ENCODE measurements around the gene TOMM5.
"Not testable (repeated sequence)": the region's sequence is repeated elsewhere in the genome, so short reads cannot be mapped to it uniquely, and the experiment has no call there.

The TOMM5 gene

GRCh38 chr9:37611014-37611413 is 18.6 kb upstream of the TOMM5 start:
- 90% methylated on average over 6 of the region's 6 CpGs for WGBS
- no peaks in the 10 kb centered on the region for H3K9me3 ChIP-seq (ENCODE audit: insufficient read depth, low read depth, low read length)
- H3K27me3 ChIP-seq (ENCODE audit: insufficient read depth, low read length), result no peaks in the 10 kb centered on the region
- H3K4me1 ChIP-seq (ENCODE audit: insufficient read depth, low read length), result no peaks in the 10 kb centered on the region
- H3K36me3 ChIP-seq (ENCODE audit: insufficient read depth, low read length), result no peaks in the 10 kb centered on the region
- no peak overlapping the region for H3K4me3 ChIP-seq (ENCODE audit: low read length)
- H3K9ac ChIP-seq (ENCODE audit: low read depth, low read length), result no peak overlapping the region
- no peak overlapping the region for H3K27ac ChIP-seq (ENCODE audit: low read depth, low read length)

GRCh38 chr9:37609735-37610397 is 17.5 kb upstream of the TOMM5 start:
- H3K4me3 ChIP-seq (ENCODE audit: low read length), result no peak overlapping the region
- WGBS, result 79% methylated on average over 6 of the region's 6 CpGs
- no peak overlapping the region for H3K9ac ChIP-seq (ENCODE audit: low read depth, low read length)
- H3K9me3 ChIP-seq (ENCODE audit: insufficient read depth, low read depth, low read length), result no peaks in the 10 kb centered on the region
- no peaks in the 10 kb centered on the region for H3K27me3 ChIP-seq (ENCODE audit: insufficient read depth, low read length)
- H3K4me1 ChIP-seq (ENCODE audit: insufficient read depth, low read length), result no peaks in the 10 kb centered on the region
- H3K36me3 ChIP-seq (ENCODE audit: insufficient read depth, low read length), result no peaks in the 10 kb centered on the region
- H3K27ac ChIP-seq (ENCODE audit: low read depth, low read length), result no peak overlapping the region

- H3K9ac ChIP-seq (ENCODE audit: low read depth, low read length), result no peak overlapping the region
- no peak overlapping the region for H3K27ac ChIP-seq (ENCODE audit: low read depth, low read length)
- H3K4me1 ChIP-seq (ENCODE audit: insufficient read depth, low read length), result no peaks in the 10 kb centered on the region
- no peaks in the 10 kb centered on the region for H3K9me3 ChIP-seq (ENCODE audit: insufficient read depth, low read depth, low read length)
- H3K36me3 ChIP-seq (ENCODE audit: insufficient read depth, low read length), result no peaks in the 10 kb centered on the region
- H3K4me3 ChIP-seq (ENCODE audit: low read length), result no peak overlapping the region
- no peaks in the 10 kb centered on the region for H3K27me3 ChIP-seq (ENCODE audit: insufficient read depth, low read length)
These were observed 15.9 kb upstream of the TOMM5 start for GRCh38 chr9:37608250-37608649.

GRCh38 chr9:37604296-37604695 is 11.9 kb upstream of the TOMM5 start:
- Histone ChIP-seq H3K9me3 (ENCODE audit: insufficient read depth, low read depth, low read length) (no peaks in the 10 kb centered on the region), H3K4me3 (ENCODE audit: low read length) (no peak overlapping the region), H3K27ac (ENCODE audit: low read depth, low read length) (no peak overlapping the region), H3K27me3 (ENCODE audit: insufficient read depth, low read length) (no peaks in the 10 kb centered on the region), H3K4me1 (ENCODE audit: insufficient read depth, low read length) (no peaks in the 10 kb centered on the region), H3K9ac (ENCODE audit: low read depth, low read length) (no peak overlapping the region), H3K36me3 (ENCODE audit: insufficient read depth, low read length) (no peaks in the 10 kb centered on the region)
- 86% methylated on average over 1 of the region's 1 CpG for WGBS

GRCh38 chr9:37602817-37603216 is 10.4 kb upstream of the TOMM5 start:
- H3K27me3 ChIP-seq (ENCODE audit: insufficient read depth, low read length), result no peaks in the 10 kb centered on the region
- H3K4me3 ChIP-seq (ENCODE audit: low read length), result no peak overlapping the region
- H3K27ac ChIP-seq (ENCODE audit: low read depth, low read length), result no peak overlapping the region
- no peak overlapping the region for H3K9ac ChIP-seq (ENCODE audit: low read depth, low read length)
- H3K36me3 ChIP-seq (ENCODE audit: insufficient read depth, low read length), result no peaks in the 10 kb centered on the region
- no peaks in the 10 kb centered on the region for H3K9me3 ChIP-seq (ENCODE audit: insufficient read depth, low read depth, low read length)
- 90% methylated on average over 5 of the region's 5 CpGs for WGBS
- no peaks in the 10 kb centered on the region for H3K4me1 ChIP-seq (ENCODE audit: insufficient read depth, low read length)

GRCh38 chr9:37602061-37602460 is 9.7 kb upstream of the TOMM5 start:
- H3K4me3 ChIP-seq (ENCODE audit: low read length); H3K9me3 ChIP-seq (ENCODE audit: insufficient read depth, low read depth, low read length); H3K36me3 ChIP-seq (ENCODE audit: insufficient read depth, low read length); H3K27ac ChIP-seq (ENCODE audit: low read depth, low read length); H3K9ac ChIP-seq (ENCODE audit: low read depth, low read length); H3K27me3 ChIP-seq (ENCODE audit: insufficient read depth, low read length); H3K4me1 ChIP-seq (ENCODE audit: insufficient read depth, low read length): not testable (repeated sequence)
- 90% methylated on average over 2 of the region's 4 CpGs for WGBS

- Histone ChIP-seq H3K4me3 (ENCODE audit: low read length) (no peak overlapping the region), H3K9me3 (ENCODE audit: insufficient read depth, low read depth, low read length) (no peaks in the 10 kb centered on the region), H3K4me1 (ENCODE audit: insufficient read depth, low read length) (no peaks in the 10 kb centered on the region), H3K36me3 (ENCODE audit: insufficient read depth, low read length) (no peaks in the 10 kb centered on the region), H3K27me3 (ENCODE audit: insufficient read depth, low read length) (peaks cover 33% of the 10 kb centered on the region), H3K27ac (ENCODE audit: low read depth, low read length) (no peak overlapping the region), H3K9ac (ENCODE audit: low read depth, low read length) (no peak overlapping the region)
- 81% methylated on average over 2 of the region's 2 CpGs for WGBS
These were observed 4.1 kb upstream of the TOMM5 start for GRCh38 chr9:37596504-37596903.

GRCh38 chr9:37593883-37594448 is 1.6 kb upstream of the TOMM5 start:
- Histone ChIP-seq H3K4me3 (ENCODE audit: low read length) (no peak overlapping the region), H3K27ac (ENCODE audit: low read depth, low read length) (no peak overlapping the region), H3K9ac (ENCODE audit: low read depth, low read length) (no peak overlapping the region), H3K4me1 (ENCODE audit: insufficient read depth, low read length) (peaks cover 5% of the 10 kb centered on the region), H3K27me3 (ENCODE audit: insufficient read depth, low read length) (peaks cover 33% of the 10 kb centered on the region), H3K9me3 (ENCODE audit: insufficient read depth, low read depth, low read length) (no peaks in the 10 kb centered on the region), H3K36me3 (ENCODE audit: insufficient read depth, low read length) (peaks cover 15% of the 10 kb centered on the region)
- 96% methylated on average over 6 of the region's 6 CpGs for WGBS

GRCh38 chr9:37587521-37587920 is 4.9 kb downstream of the TOMM5 start:
- WGBS, result 100% methylated on average over 4 of the region's 4 CpGs
- Histone ChIP-seq H3K9me3 (ENCODE audit: insufficient read depth, low read depth, low read length) (no peaks in the 10 kb centered on the region), H3K4me1 (ENCODE audit: insufficient read depth, low read length) (peaks cover 5% of the 10 kb centered on the region)

GRCh38 chr9:37583522-37584121 is 8.8 kb downstream of the TOMM5 start:
- Histone ChIP-seq H3K27me3 (ENCODE audit: insufficient read depth, low read length) (no peaks in the 10 kb centered on the region), H3K9me3 (ENCODE audit: insufficient read depth, low read depth, low read length) (no peaks in the 10 kb centered on the region), H3K4me3 (ENCODE audit: low read length) (no peak overlapping the region), H3K4me1 (ENCODE audit: insufficient read depth, low read length) (no peaks in the 10 kb centered on the region), H3K9ac (ENCODE audit: low read depth, low read length) (no peak overlapping the region), H3K27ac (ENCODE audit: low read depth, low read length) (no peak overlapping the region), H3K36me3 (ENCODE audit: insufficient read depth, low read length) (peaks cover 89% of the 10 kb centered on the region)
- WGBS, result 98% methylated on average over 3 of the region's 3 CpGs

More at GRCh38 chr9:37587521-37587920, 4.9 kb downstream of the TOMM5 start:
- Histone ChIP-seq H3K9ac (ENCODE audit: low read depth, low read length) (no peak overlapping the region), H3K27ac (ENCODE audit: low read depth, low read length) (no peak overlapping the region), H3K4me3 (ENCODE audit: low read length) (no peak overlapping the region), H3K27me3 (ENCODE audit: insufficient read depth, low read length) (peaks cover under 1% of the 10 kb centered on the region; the same call in 1 of the 2 replicates), H3K36me3 (ENCODE audit: insufficient read depth, low read length) (peaks cover 80% of the 10 kb centered on the region)

- no peak overlapping the region for H3K9ac ChIP-seq (ENCODE audit: low read depth, low read length)
- peaks cover 79% of the 10 kb centered on the region for H3K36me3 ChIP-seq (ENCODE audit: insufficient read depth, low read length)
- no peaks in the 10 kb centered on the region for H3K4me1 ChIP-seq (ENCODE audit: insufficient read depth, low read length)
- 91% methylated on average over 5 of the region's 6 CpGs for WGBS
- H3K4me3 ChIP-seq (ENCODE audit: low read length), result no peak overlapping the region
- H3K27ac ChIP-seq (ENCODE audit: low read depth, low read length), result no peak overlapping the region
- H3K9me3 ChIP-seq (ENCODE audit: insufficient read depth, low read depth, low read length), result no peaks in the 10 kb centered on the region
- H3K27me3 ChIP-seq (ENCODE audit: insufficient read depth, low read length), result no peaks in the 10 kb centered on the region
These were observed 9.7 kb downstream of the TOMM5 start for GRCh38 chr9:37582548-37583157.
